OCI-LY1 (cell line): ENCODE measurements around the gene NSRP1.

Source experiments
- H2AFZ ChIP-seq: fragments of 200-600 bp; sonication (generic), shearing (Covaris generic); 2 replicates; pipeline ENCODE4 v1.6.0; 2014; ENCODE audit warnings: antibody characterized with exemption, mild to moderate bottlenecking, low read length
- H3F3A ChIP-seq: fragments of 200-600 bp; sonication (generic), shearing (Covaris generic); 2 replicates; pipeline ENCODE4 v1.6.0; 2014; ENCODE audit warnings: mild to moderate bottlenecking, antibody characterized with exemption, low read length, moderate library complexity; ENCODE audit not compliant: insufficient read depth
- H3K27ac ChIP-seq: fragments of 200-600 bp; sonication (generic); 2 replicates; pipeline ENCODE4 v1.5.1; 2014; ENCODE audit warnings: low read length, mixed run types, mild to moderate bottlenecking, low read depth; ENCODE audit not compliant: poor library complexity, severe bottlenecking
- H3K27me3 ChIP-seq: fragments of 200-600 bp; sonication (generic); 2 replicates; pipeline ENCODE4 v1.6.0; 2014; ENCODE audit warnings: antibody characterized with exemption, mild to moderate bottlenecking, low read length, moderate library complexity; ENCODE audit not compliant: insufficient read depth
- H3K36me3 ChIP-seq: fragments of 200-600 bp; sonication (generic); 2 replicates; pipeline ENCODE4 v1.6.1; 2014; ENCODE audit warnings: mild to moderate bottlenecking, antibody characterized with exemption, low read length, moderate library complexity, mixed read lengths; ENCODE audit not compliant: insufficient read depth
- H3K4me1 ChIP-seq: fragments of 200-600 bp; sonication (generic); 2 replicates; pipeline ENCODE4 v1.5.1; 2014; ENCODE audit warnings: mild to moderate bottlenecking, low read length, moderate library complexity; ENCODE audit not compliant: insufficient read depth, severe bottlenecking
- H3K4me2 ChIP-seq: fragments of 200-600 bp; sonication (generic), shearing (Covaris generic); 2 replicates; pipeline ENCODE4 v1.6.1; 2014; ENCODE audit warnings: low read length
- H3K4me3 ChIP-seq: fragments of 200-600 bp; sonication (generic); 2 replicates; pipeline ENCODE4 v1.5.1; 2014; ENCODE audit warnings: low read length, low read depth, mild to moderate bottlenecking, mixed read lengths; ENCODE audit not compliant: poor library complexity, severe bottlenecking
- H3K79me2 ChIP-seq: fragments of 200-600 bp; shearing (Covaris generic); 2 replicates; pipeline ENCODE4 v1.6.1; 2016; ENCODE audit warnings: mixed run types, low read length, mixed read lengths; ENCODE audit not compliant: insufficient read depth
- H3K9ac ChIP-seq: fragments of 200-600 bp; sonication (generic), shearing (Covaris generic); 2 replicates; pipeline ENCODE4 v1.6.1; 2014; ENCODE audit warnings: mild to moderate bottlenecking, low read length, mixed read lengths
- H3K9me2 ChIP-seq: fragments of 200-600 bp; sonication (generic), shearing (Covaris generic); 2 replicates; pipeline ENCODE4 v1.6.1; 2014; ENCODE audit warnings: low read depth, mild to moderate bottlenecking, low read length, mixed read lengths
- H3K9me3 ChIP-seq: fragments of 200-600 bp; shearing (Covaris generic); 2 replicates; pipeline ENCODE4 v1.6.1; 2014; ENCODE audit warnings: low read length, mixed read lengths
- H4K20me1 ChIP-seq: fragments of 200-600 bp; sonication (generic), shearing (Covaris generic); 2 replicates; pipeline ENCODE4 v1.6.0; 2016; ENCODE audit warnings: mild to moderate bottlenecking, low read length; ENCODE audit not compliant: insufficient read depth
- EZH2 ChIP-seq: fragments of 200-600 bp; sonication (generic), shearing (Covaris generic); IDR thresholded peaks from 2 replicates; pipeline ENCODE4 v1.8.0; 2017; ENCODE audit warnings: borderline replicate concordance, mixed run types, mild to moderate bottlenecking, antibody characterized with exemption, low read length, moderate library complexity, mixed read lengths
- TF ChIP-seq, protein P1 (sequence below): fragments of 200-600 bp; sonication (generic), shearing (Covaris generic); IDR thresholded peaks from 2 replicates; pipeline ENCODE4 v1.5.1; 2017; ENCODE audit warnings: mild to moderate bottlenecking, antibody characterized with exemption, low read length, moderate library complexity, mixed read lengths

Gene NSRP1

DNA sequence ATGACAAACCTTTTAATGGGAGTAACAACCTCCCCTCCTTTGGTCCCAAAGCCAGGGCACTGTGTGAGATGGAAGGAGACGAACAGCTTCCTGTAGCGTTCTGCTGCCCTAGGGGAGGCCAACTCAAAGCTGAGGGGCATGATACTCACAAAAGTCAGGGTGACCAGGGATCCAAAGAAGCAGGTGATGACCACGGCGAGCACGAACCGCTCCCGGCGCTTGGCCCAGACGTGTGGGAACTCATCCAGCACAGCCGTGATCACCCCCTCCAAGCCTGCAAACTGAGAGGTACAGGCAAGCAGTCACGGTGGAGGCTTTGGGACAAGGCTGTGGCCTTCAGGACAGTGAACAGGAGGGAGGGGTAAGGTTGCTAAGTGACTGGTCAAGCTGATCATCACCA, 93.8 kb downstream of the NSRP1 start:
- Histone ChIP-seq H3K4me3 (no peak overlapping the region), H3K4me2 (no peak overlapping the region)

DNA sequence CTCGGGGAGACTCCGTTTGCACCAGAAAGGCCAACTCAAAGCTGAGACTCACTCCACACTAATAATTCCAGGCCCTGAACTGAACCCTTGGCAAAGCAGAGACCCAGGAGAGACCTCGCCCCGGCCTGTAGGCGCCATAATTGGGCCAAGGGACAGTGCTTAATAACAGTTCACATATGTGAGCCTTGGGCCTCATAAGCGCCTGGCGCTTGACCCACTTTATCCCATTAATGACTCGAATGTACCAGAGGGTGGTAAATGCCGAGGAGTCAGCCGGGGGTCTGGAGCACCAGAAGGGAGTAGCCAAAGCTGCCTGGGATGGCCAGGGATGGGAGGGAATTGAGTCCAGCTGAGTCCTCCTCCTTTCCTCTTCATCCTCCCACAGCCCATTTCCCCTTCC, 94.3 kb downstream of the NSRP1 start:
- Histone ChIP-seq H3K79me2 (no peaks in the 10 kb centered on the region), H3K27me3 (no peaks in the 10 kb centered on the region; the same call in 1 of the 2 replicates), H3K4me1 (no peaks in the 10 kb centered on the region), H3K9ac (no peak overlapping the region), H3K4me3 (no peak overlapping the region), H3K36me3 (no peaks in the 10 kb centered on the region), H4K20me1 (no peaks in the 10 kb centered on the region), H3K27ac (no peak overlapping the region), H3K9me2 (no peaks in the 10 kb centered on the region), H3K9me3 (no peaks in the 10 kb centered on the region), H3F3A (no peaks in the 10 kb centered on the region), H3K4me2 (no peak overlapping the region), H2AFZ (no peak overlapping the region)
- TF ChIP-seq, protein P1, sequence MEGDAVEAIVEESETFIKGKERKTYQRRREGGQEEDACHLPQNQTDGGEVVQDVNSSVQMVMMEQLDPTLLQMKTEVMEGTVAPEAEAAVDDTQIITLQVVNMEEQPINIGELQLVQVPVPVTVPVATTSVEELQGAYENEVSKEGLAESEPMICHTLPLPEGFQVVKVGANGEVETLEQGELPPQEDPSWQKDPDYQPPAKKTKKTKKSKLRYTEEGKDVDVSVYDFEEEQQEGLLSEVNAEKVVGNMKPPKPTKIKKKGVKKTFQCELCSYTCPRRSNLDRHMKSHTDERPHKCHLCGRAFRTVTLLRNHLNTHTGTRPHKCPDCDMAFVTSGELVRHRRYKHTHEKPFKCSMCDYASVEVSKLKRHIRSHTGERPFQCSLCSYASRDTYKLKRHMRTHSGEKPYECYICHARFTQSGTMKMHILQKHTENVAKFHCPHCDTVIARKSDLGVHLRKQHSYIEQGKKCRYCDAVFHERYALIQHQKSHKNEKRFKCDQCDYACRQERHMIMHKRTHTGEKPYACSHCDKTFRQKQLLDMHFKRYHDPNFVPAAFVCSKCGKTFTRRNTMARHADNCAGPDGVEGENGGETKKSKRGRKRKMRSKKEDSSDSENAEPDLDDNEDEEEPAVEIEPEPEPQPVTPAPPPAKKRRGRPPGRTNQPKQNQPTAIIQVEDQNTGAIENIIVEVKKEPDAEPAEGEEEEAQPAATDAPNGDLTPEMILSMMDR: no peak

More for the DNA sequence above, 93.8 kb downstream of the NSRP1 start:
- Histone ChIP-seq H4K20me1 (no peaks in the 10 kb centered on the region), H2AFZ (no peak overlapping the region), H3K27ac (no peak overlapping the region), H3K4me1 (no peaks in the 10 kb centered on the region), H3K79me2 (no peaks in the 10 kb centered on the region), H3K9me3 (no peaks in the 10 kb centered on the region), H3K36me3 (no peaks in the 10 kb centered on the region), H3K9me2 (no peaks in the 10 kb centered on the region), H3K27me3 (no peaks in the 10 kb centered on the region; the same call in 1 of the 2 replicates), H3F3A (no peaks in the 10 kb centered on the region), H3K9ac (no peak overlapping the region)
- TF ChIP-seq EZH2: no peak
- TF ChIP-seq, protein P1: no peak

GRCh38 chr17:30211371-30211770, 94.8 kb downstream of the NSRP1 start:
- no peaks in the 10 kb centered on the region for H3K36me3 ChIP-seq
- H2AFZ ChIP-seq: no peak overlapping the region
- H3K27ac ChIP-seq: no peak overlapping the region
- H3K4me1 ChIP-seq: no peaks in the 10 kb centered on the region
- H3K4me3 ChIP-seq: no peak overlapping the region
- TF ChIP-seq, protein P1: no peak
- no peak for TF ChIP-seq EZH2
- no peaks in the 10 kb centered on the region for H3K9me2 ChIP-seq
- no peaks in the 10 kb centered on the region; the same call in 1 of the 2 replicates for H3K27me3 ChIP-seq
- no peaks in the 10 kb centered on the region for H4K20me1 ChIP-seq
- no peaks in the 10 kb centered on the region for H3K79me2 ChIP-seq
- H3K4me2 ChIP-seq: no peak overlapping the region
- no peaks in the 10 kb centered on the region for H3K9me3 ChIP-seq
- H3F3A ChIP-seq: no peaks in the 10 kb centered on the region
- no peak overlapping the region for H3K9ac ChIP-seq
